ENCODE results near the gene MACF1.
A peak's percentile ranks its signal among the peaks of the same experiment; 100 is the strongest.

MACF1 gene

DNA sequence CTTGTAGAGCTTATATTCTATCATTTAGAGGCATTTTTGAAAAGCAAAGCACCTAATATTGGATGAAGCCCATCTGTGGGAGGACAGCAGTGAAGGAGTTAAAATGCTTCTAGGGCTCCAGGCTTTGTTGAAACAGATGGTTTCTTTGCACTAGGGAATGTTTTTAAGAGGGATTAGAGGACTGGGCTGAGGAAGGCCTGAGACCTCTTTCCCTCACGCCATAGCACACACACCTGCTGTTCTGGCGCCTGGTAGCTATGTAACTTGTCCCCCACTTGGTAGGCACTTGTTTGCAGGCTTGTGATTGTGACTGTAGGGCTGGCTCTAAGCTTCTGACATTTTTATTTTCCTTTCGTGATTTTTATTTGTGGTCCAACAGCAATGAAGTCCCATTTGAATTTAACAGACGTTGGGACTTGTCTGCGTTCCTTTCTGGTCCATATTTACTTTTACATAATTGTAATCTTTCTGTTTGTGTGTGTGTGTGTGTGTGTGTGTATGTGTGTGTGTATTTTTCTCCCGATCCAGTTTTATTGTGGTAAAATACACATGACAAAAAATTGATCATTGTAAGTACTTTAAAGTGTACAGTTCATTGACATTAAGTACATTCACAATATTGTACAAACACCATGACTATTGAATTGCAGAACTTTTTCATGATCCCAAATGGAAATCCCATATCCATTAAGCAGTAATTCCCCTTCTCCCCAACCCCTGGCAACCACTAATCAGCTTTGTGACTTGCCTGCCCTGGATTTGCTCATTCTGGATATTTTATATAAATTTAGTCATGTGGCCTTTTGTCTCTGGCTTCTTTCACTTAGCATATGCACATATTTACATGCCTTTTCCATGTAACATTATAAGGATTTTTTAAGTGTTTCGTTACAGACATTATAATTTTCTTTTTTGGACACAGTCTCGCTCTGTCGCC, 33.5 kb upstream of the MACF1 start:
- H3K27ac Mint-ChIP-seq = no peak overlapping the region
- H3K9me3 Mint-ChIP-seq = no peaks in the 10 kb centered on the region
- H3K36me3 Mint-ChIP-seq (ENCODE audit: low read depth) = no peaks in the 10 kb centered on the region
- no peaks in the 10 kb centered on the region for H3K4me1 Mint-ChIP-seq (ENCODE audit: low read depth)
- H3K4me3 Mint-ChIP-seq = no peak overlapping the region
- no peaks in the 10 kb centered on the region for H3K27me3 Mint-ChIP-seq

- Mint-ChIP-seq H3K27ac (no peak overlapping the region), H3K4me1 (ENCODE audit: low read depth) (no peaks in the 10 kb centered on the region), H3K9me3 (no peaks in the 10 kb centered on the region), H3K36me3 (ENCODE audit: low read depth) (no peaks in the 10 kb centered on the region), H3K4me3 (no peak overlapping the region), H3K27me3 (no peaks in the 10 kb centered on the region)
Measured at GRCh38 chr1:39173119-39173994, 31.1 kb upstream of the MACF1 start.

DNA sequence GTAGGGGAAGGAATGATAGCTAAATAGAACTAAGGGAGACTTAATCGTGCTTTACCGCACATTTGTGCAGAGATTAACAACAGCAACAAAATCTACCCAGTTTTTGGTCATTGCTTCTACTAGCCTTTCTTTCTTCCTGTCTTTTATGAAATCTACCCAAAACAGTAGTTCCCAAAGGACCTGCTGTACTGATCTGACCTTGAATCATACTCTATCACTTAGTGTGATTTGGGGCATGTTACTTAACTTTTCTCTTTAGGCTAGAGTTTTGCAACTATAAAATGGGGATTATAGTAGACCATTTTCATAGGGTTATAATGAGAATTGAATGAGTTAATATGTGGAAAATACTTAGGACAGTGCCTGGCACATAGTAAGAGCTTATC, 30.5 kb upstream of the MACF1 start:
- H3K27ac Mint-ChIP-seq = no peak overlapping the region
- no peak overlapping the region for H3K4me3 Mint-ChIP-seq
- H3K9me3 Mint-ChIP-seq = no peaks in the 10 kb centered on the region
- no peaks in the 10 kb centered on the region for H3K27me3 Mint-ChIP-seq
- no peaks in the 10 kb centered on the region for H3K36me3 Mint-ChIP-seq (ENCODE audit: low read depth)
- no peaks in the 10 kb centered on the region for H3K4me1 Mint-ChIP-seq (ENCODE audit: low read depth)

DNA sequence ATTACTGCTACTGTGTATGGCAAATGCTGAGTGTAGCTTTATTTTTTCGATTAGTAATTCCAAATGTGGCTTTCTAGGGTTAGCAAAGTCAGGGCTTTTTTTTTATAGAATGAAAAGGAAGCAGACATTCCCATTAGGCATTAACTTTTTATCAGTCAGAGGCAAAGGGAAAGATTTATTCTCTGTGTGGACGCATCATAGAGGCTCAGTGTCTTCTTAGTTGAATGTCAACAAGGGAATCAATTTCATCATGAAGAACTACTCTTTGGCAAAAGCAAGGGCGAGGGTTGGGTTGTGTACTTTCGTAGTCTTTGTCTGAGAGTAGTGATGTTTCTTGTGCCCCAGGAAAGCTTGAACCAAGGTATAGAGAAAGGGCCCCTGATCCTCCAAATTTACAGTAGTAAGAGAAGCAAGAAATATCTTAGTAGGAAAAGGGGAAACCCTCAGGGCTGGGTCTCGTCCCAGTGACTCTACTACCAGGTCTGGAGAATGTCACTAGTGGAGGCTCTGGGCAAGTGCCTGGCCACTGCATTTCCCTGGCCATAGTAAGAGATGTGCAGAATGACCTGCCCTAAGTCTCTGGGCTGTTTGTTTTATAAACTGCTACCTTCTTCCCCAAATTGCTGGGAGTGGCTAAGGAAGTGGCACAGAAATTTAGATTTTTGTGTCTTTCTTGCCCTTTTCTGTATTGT, 30.0 kb upstream of the MACF1 start:
- Mint-ChIP-seq H3K36me3 (ENCODE audit: low read depth) (no peaks in the 10 kb centered on the region), H3K4me3 (no peak overlapping the region), H3K27ac (no peak overlapping the region), H3K27me3 (no peaks in the 10 kb centered on the region), H3K9me3 (no peaks in the 10 kb centered on the region), H3K4me1 (ENCODE audit: low read depth) (no peaks in the 10 kb centered on the region)

GRCh38 chr1:39177706-39178105, 26.8 kb upstream of the MACF1 start:
- Mint-ChIP-seq H3K27ac (no peak overlapping the region), H3K4me3 (no peak overlapping the region), H3K36me3 (ENCODE audit: low read depth) (no peaks in the 10 kb centered on the region), H3K27me3 (no peaks in the 10 kb centered on the region), H3K9me3 (no peaks in the 10 kb centered on the region), H3K4me1 (ENCODE audit: low read depth) (peaks cover under 1% of the 10 kb centered on the region)

GRCh38 chr1:39178541-39179431, 25.7 kb upstream of the MACF1 start:
- no peak overlapping the region for H3K4me3 Mint-ChIP-seq

GRCh38 chr1:39181311-39181710, 23.2 kb upstream of the MACF1 start:
- peaks cover 36% of the 10 kb centered on the region for H3K4me1 Mint-ChIP-seq (ENCODE audit: low read depth)
- H3K27ac Mint-ChIP-seq = no peak overlapping the region
- H3K4me3 Mint-ChIP-seq = no peak overlapping the region
- no peaks in the 10 kb centered on the region for H3K9me3 Mint-ChIP-seq
- H3K36me3 Mint-ChIP-seq (ENCODE audit: low read depth) = no peaks in the 10 kb centered on the region
- no peaks in the 10 kb centered on the region for H3K27me3 Mint-ChIP-seq

More at GRCh38 chr1:39178541-39179431, 25.7 kb upstream of the MACF1 start:
- no peaks in the 10 kb centered on the region for H3K36me3 Mint-ChIP-seq (ENCODE audit: low read depth)
- no peaks in the 10 kb centered on the region for H3K9me3 Mint-ChIP-seq
- peaks cover 11% of the 10 kb centered on the region for H3K4me1 Mint-ChIP-seq (ENCODE audit: low read depth)
- H3K27me3 Mint-ChIP-seq = no peaks in the 10 kb centered on the region
- no peak overlapping the region for H3K27ac Mint-ChIP-seq

- Mint-ChIP-seq H3K36me3 (ENCODE audit: low read depth) (no peaks in the 10 kb centered on the region), H3K4me1 (ENCODE audit: low read depth) (peaks cover 49% of the 10 kb centered on the region), H3K9me3 (no peaks in the 10 kb centered on the region), H3K27ac (peak overlapping the region; percentile 99), H3K4me3 (no peak overlapping the region), H3K27me3 (no peaks in the 10 kb centered on the region)
Measured at GRCh38 chr1:39182804-39183203, 21.7 kb upstream of the MACF1 start.

DNA sequence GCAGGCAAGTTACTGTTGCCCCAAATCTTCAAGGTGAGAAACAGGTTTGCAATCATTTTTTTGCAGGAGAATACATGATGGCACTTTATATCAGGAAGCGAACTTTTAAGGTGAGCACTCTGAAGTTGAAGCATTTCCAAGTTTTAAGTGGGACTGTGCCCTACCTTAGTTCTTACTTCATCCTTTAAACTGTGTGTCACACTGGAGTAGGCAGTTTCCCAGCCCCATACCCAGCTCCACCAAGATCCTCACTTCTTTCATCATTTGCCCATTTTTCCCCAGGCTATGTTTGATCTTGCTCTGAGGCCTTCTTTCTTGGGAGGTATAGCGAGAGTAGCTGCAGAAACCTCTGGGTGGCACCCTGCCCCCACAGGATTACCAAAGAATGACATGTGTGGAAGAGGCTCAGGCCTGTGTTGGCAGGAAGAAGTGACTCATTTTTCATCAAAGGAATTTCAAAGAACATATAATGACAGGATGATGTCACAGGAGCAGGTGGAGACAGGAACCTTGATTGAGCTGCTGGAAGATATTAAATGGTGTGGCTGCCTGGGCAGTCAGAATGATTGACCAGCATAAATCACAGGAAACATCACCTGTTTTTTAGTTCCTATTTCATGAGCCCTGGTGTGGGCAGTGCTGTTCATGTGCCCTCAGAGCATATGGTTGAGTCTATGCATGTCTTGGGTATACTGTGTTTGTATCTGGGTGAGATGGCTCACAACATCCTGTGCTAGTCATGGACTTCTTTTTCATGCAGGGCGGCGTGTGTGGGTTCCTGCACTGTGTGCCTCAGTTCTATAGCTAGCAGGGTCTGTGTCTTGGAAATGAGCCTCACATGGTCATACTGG, 20.8 kb upstream of the MACF1 start:
- H3K4me3 Mint-ChIP-seq = peak overlapping the region; percentile 73
- no peaks in the 10 kb centered on the region for H3K36me3 Mint-ChIP-seq (ENCODE audit: low read depth)
- H3K27ac Mint-ChIP-seq = peak overlapping the region; percentile 99
- H3K4me1 Mint-ChIP-seq (ENCODE audit: low read depth) = peaks cover 54% of the 10 kb centered on the region
- no peaks in the 10 kb centered on the region for H3K27me3 Mint-ChIP-seq
- no peaks in the 10 kb centered on the region for H3K9me3 Mint-ChIP-seq

- Mint-ChIP-seq H3K27me3 (no peaks in the 10 kb centered on the region), H3K4me1 (ENCODE audit: low read depth) (peaks cover 59% of the 10 kb centered on the region), H3K36me3 (ENCODE audit: low read depth) (no peaks in the 10 kb centered on the region), H3K9me3 (no peaks in the 10 kb centered on the region), H3K4me3 (peak overlapping the region; percentile 73), H3K27ac (peak overlapping the region; percentile 99)
Measured at GRCh38 chr1:39184354-39184818, 20.1 kb upstream of the MACF1 start.

DNA sequence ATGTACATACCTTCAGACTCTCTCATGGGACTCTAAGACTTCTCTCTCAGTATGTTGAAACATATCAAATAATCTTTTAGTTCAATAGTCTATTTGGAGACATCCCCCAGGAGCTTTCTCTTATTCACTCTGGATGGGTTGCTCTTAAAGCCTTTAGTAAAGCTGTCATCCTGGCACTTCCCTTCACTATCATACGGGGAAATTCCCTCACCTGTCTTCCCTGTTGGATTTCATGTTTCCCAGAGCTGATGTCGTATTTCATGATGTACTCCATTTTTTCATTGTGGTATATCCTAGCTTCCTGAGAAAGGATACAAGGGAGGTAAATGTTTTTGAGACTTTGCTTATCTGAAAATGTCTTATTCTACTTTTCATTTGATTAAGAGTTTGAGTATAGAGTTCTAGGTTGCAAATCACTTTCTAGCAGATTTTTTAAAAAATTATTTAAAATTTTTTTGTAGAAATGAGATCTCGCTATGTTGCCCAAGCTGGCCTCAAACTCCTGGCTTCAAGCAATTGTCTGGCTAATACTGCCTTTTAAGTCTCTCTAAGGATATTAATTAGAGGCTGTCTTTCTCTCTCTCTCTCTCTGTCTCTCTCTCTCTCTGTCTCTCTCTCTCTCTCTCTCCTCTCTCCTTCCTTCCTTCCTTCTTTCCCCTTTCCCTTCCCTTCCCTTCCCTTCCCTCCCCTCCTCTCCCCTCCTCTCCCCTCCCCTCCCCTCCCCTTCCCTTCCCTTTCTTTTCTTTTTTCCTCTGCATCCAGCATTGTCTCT, 17.0 kb upstream of the MACF1 start:
- H3K27me3 Mint-ChIP-seq = no peaks in the 10 kb centered on the region
- peaks cover 90% of the 10 kb centered on the region for H3K4me1 Mint-ChIP-seq (ENCODE audit: low read depth)
- no peaks in the 10 kb centered on the region for H3K9me3 Mint-ChIP-seq
- H3K36me3 Mint-ChIP-seq (ENCODE audit: low read depth) = no peaks in the 10 kb centered on the region
- no peak overlapping the region for H3K4me3 Mint-ChIP-seq
- peak overlapping the region; percentile 99 for H3K27ac Mint-ChIP-seq

GRCh38 chr1:39189592-39190041, 14.9 kb upstream of the MACF1 start:
- no peaks in the 10 kb centered on the region for H3K9me3 Mint-ChIP-seq
- no peaks in the 10 kb centered on the region for H3K27me3 Mint-ChIP-seq
- H3K27ac Mint-ChIP-seq = peak overlapping the region; percentile 96
- no peaks in the 10 kb centered on the region for H3K36me3 Mint-ChIP-seq (ENCODE audit: low read depth)
- peaks cover 92% of the 10 kb centered on the region for H3K4me1 Mint-ChIP-seq (ENCODE audit: low read depth)
- H3K4me3 Mint-ChIP-seq = peak overlapping the region; percentile 2

Measured in stimulated activated naive CD8-positive, alpha-beta T cell treated with anti-CD3 and anti-CD28 coated beads, Interleukin-15, Interleukin-2, amounts not matched to agents 100 ng/mL and 50 ng/mL, for 24 hours (primary cell).